NOMO-1 (cell line): ENCODE results near the gene ANKMY2.
"Not testable (repeated sequence)": the region's sequence is repeated elsewhere in the genome, so short reads cannot be mapped to it uniquely, and the experiment has no call there.

Experiments
- DNase-seq, 2 experiments: peaks; one replicate each; lab custom pipeline; 2025; ENCODE audit not compliant: unreplicated experiment in 2 of 2; lab: John Stamatoyannopoulos, UW

The ANKMY2 gene

GRCh38 chr7:16645593-16646471 lies at the start of gene ANKMY2, which contains the start of gene BZW2:
TSS of gene ANKMY2 (minus strand) at chr7:16645754. CDS start at chr7:16645573, 181 bp downstream.
TSS of gene BZW2 (plus strand) at chr7:16646181. CDS start at chr7:16665444, 19,263 bp downstream.
- DNase-seq, result peak; percentile 94 to 95

GRCh38 chr7:16694806-16695205 lies 49.3 kb upstream of the ANKMY2 start:
- DNase-seq, result no peak

- no peak for DNase-seq
Observed at GRCh38 chr7:16693601-16694318, 48.2 kb upstream of the ANKMY2 start.

GRCh38 chr7:16691241-16691640 lies 45.7 kb upstream of the ANKMY2 start:
- DNase-seq, result no peak

GRCh38 chr7:16688249-16688648 lies 42.7 kb upstream of the ANKMY2 start:
- no peak for DNase-seq

GRCh38 chr7:16685535-16685934 lies 40.0 kb upstream of the ANKMY2 start:
- no peak for DNase-seq

GRCh38 chr7:16684935-16685334 lies 39.4 kb upstream of the ANKMY2 start:
- no peak for DNase-seq

- not testable (repeated sequence) for DNase-seq
Observed at GRCh38 chr7:16678645-16679566, 33.4 kb upstream of the ANKMY2 start.

GRCh38 chr7:16677978-16678494 lies 32.5 kb upstream of the ANKMY2 start:
- DNase-seq, result no peak

GRCh38 chr7:16675277-16675676 lies 29.7 kb upstream of the ANKMY2 start:
- no peak for DNase-seq

GRCh38 chr7:16671811-16672210 lies 26.3 kb upstream of the ANKMY2 start:
- DNase-seq, result no peak

GRCh38 chr7:16670731-16671344 lies 25.3 kb upstream of the ANKMY2 start:
- DNase-seq, result no peak

- no peak for DNase-seq
Observed at GRCh38 chr7:16670021-16670420, 24.5 kb upstream of the ANKMY2 start.

GRCh38 chr7:16669581-16669980 lies 24.0 kb upstream of the ANKMY2 start:
- no peak for DNase-seq

GRCh38 chr7:16668978-16669377 lies 23.4 kb upstream of the ANKMY2 start:
- DNase-seq, result no peak

- peak; percentile 95 for DNase-seq
Observed at GRCh38 chr7:16668049-16668858, 22.7 kb upstream of the ANKMY2 start.

- DNase-seq, result no peak
Observed at GRCh38 chr7:16667355-16667754, 21.8 kb upstream of the ANKMY2 start.

- no peak for DNase-seq
Observed at GRCh38 chr7:16661924-16662323, 16.4 kb upstream of the ANKMY2 start.
